Hepatocyte (in vitro differentiated cells): ENCODE results near the gene TGIF1. TPM values are rescaled to one million over a fixed set of nuclear protein-coding genes. Genes with fewer than 3 reads are reported as not detected.

Experiments
- DNase-seq: peaks from one replicate; pipeline ENCODE4 v3.0.0-alpha.2; 2016; ENCODE audit warnings: low spot score
- H2AFZ ChIP-seq: fragments of 200-600 bp; sonication (generic); 2 replicates; pipeline ENCODE4 v1.6.0; 2016; ENCODE audit warnings: antibody characterized with exemption, mild to moderate bottlenecking
- H3K27ac ChIP-seq: fragments of 200-600 bp; sonication (generic); 2 replicates; pipeline ENCODE4 v1.5.1; 2016; ENCODE audit warnings: mild to moderate bottlenecking
- H3K27me3 ChIP-seq: fragments of 200-600 bp; sonication (generic); 2 replicates; pipeline ENCODE4 v1.6.1; 2016
- H3K36me3 ChIP-seq: fragments of 200-600 bp; sonication (generic); replicated peaks from 2 replicates; pipeline ENCODE4 v1.5.1; 2016; ENCODE audit warnings: low read depth; ENCODE audit not compliant: insufficient read depth
- H3K4me1 ChIP-seq: fragments of 200-600 bp; sonication (generic); 2 replicates; pipeline ENCODE4 v1.5.1; 2016; ENCODE audit warnings: mild to moderate bottlenecking, moderate library complexity; ENCODE audit not compliant: insufficient read depth
- H3K4me2 ChIP-seq: fragments of 200-600 bp; sonication (generic); 2 replicates; pipeline ENCODE4 v1.6.0; 2016
- H3K4me3 ChIP-seq: fragments of 200-600 bp; sonication (generic); 2 replicates; pipeline ENCODE4 v1.5.1; 2016; ENCODE audit warnings: mild to moderate bottlenecking
- H3K79me2 ChIP-seq: fragments of 200-600 bp; sonication (generic); 2 replicates; pipeline ENCODE4 v1.6.0; 2017; ENCODE audit warnings: mild to moderate bottlenecking
- H3K9me2 ChIP-seq: fragments of 200-600 bp; sonication (generic); replicated peaks from 2 replicates; pipeline ENCODE4 v1.6.0; 2017; ENCODE audit warnings: mild to moderate bottlenecking; ENCODE audit not compliant: insufficient read depth
- H3K9me3 ChIP-seq: fragments of 200-600 bp; sonication (generic); 2 replicates; pipeline ENCODE4 v1.5.1; 2016; ENCODE audit warnings: low read depth, mild to moderate bottlenecking
- H4K20me1 ChIP-seq: fragments of 200-600 bp; sonication (generic); 2 replicates; pipeline ENCODE4 v1.6.0; 2016; ENCODE audit warnings: mild to moderate bottlenecking; ENCODE audit not compliant: insufficient read depth, poor library complexity, severe bottlenecking
- CTCF ChIP-seq: fragments of 200-600 bp; sonication (generic); IDR thresholded peaks from 2 replicates; pipeline ENCODE4 v1.5.1; 2016; ENCODE audit warnings: antibody characterized with exemption, mild to moderate bottlenecking; ENCODE audit not compliant: poor library complexity
- EZH2 ChIP-seq: fragments of 200-600 bp; sonication (generic); IDR thresholded peaks from 2 replicates; pipeline ENCODE4 v1.6.1; 2016; ENCODE audit warnings: antibody characterized with exemption, mild to moderate bottlenecking, borderline replicate concordance
- EZH2phosphoT487 ChIP-seq: fragments of 200-600 bp; sonication (generic); IDR thresholded peaks from one replicate; pipeline ENCODE4 v1.6.1; 2018; ENCODE audit warnings: antibody characterized with exemption, mild to moderate bottlenecking, low read depth, moderate library complexity; ENCODE audit not compliant: unreplicated experiment, severe bottlenecking
- WGBS: methylation state at CpG from one replicate; pipeline ENCODE4 v1.1.6; 2016; ENCODE audit warnings: low lambda C conversion rate; ENCODE audit errors: missing lambda C conversion rate; 5-methylcytosine and 5-hydroxymethylcytosine counted together
- polyA plus RNA-seq: library from polyadenylated mRNA; unstranded; fragments of >200 nt; fragmentation: Nextera tagmentation; extraction: Ambion mirVana; gene quantifications from 2 replicates; pipeline ENCODE4 v1.2.1, GENCODE V29; 2016
- total RNA-seq: library from RNA; depleted of rRNA; stranded (reverse); fragments of >200 nt; gene quantifications from 2 replicates; pipeline ENCODE4 v1.2.3, GENCODE V29; 2014

The TGIF1 gene
- total and polyA plus RNA-seq, 2 experiments from 2014 or later = 129 to 193 TPM

GRCh38 chr18:3426074-3426473, 23.9 kb upstream of the TGIF1 start:
- Histone ChIP-seq H3K27ac (no peak overlapping the region), H3K9me3 (no peaks in the 10 kb centered on the region), H3K79me2 (no peaks in the 10 kb centered on the region), H4K20me1 (no peaks in the 10 kb centered on the region), H3K4me2 (no peak overlapping the region), H3K9me2 (no peaks in the 10 kb centered on the region), H2AFZ (no peak overlapping the region), H3K36me3 (no peaks in the 10 kb centered on the region), H3K27me3 (no peaks in the 10 kb centered on the region), H3K4me3 (no peak overlapping the region), H3K4me1 (no peaks in the 10 kb centered on the region)
- TF ChIP-seq EZH2phosphoT487 (no peak), EZH2 (no peak)
- no peak for DNase-seq
- 91% methylated on average over 4 of the region's 4 CpGs for WGBS

DNA sequence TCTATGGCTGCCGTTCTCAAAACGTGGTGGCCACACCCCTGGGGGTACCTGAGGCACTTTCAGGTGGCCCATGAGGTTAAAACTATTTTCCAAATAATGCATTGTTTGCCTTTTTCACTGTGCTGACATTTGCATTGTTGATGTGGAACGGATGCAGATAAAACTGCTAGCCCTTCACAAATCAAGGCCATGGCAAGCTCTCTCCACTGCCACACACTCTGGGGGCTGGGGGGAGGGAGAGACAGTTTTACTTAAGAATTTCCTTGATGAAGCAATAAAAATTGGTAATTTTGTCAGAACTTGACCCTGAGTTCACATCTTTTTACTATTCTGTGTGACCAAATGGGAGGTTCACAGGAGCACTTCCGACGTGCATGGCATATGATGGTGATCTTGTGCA, 22.0 kb upstream of the TGIF1 start:
- H3K9me2 ChIP-seq = no peaks in the 10 kb centered on the region
- no peaks in the 10 kb centered on the region for H3K36me3 ChIP-seq
- H3K27ac ChIP-seq = no peak overlapping the region
- no peaks in the 10 kb centered on the region for H3K9me3 ChIP-seq
- H2AFZ ChIP-seq = no peak overlapping the region
- WGBS = 81% methylated on average over 5 of the region's 5 CpGs
- H4K20me1 ChIP-seq = no peaks in the 10 kb centered on the region
- H3K4me3 ChIP-seq = no peak overlapping the region
- no peaks in the 10 kb centered on the region for H3K79me2 ChIP-seq
- no peaks in the 10 kb centered on the region for H3K4me1 ChIP-seq
- TF ChIP-seq CTCF (no peak), EZH2phosphoT487 (no peak), EZH2 (no peak)
- no peak for DNase-seq
- no peak overlapping the region for H3K4me2 ChIP-seq
- no peaks in the 10 kb centered on the region for H3K27me3 ChIP-seq

DNA sequence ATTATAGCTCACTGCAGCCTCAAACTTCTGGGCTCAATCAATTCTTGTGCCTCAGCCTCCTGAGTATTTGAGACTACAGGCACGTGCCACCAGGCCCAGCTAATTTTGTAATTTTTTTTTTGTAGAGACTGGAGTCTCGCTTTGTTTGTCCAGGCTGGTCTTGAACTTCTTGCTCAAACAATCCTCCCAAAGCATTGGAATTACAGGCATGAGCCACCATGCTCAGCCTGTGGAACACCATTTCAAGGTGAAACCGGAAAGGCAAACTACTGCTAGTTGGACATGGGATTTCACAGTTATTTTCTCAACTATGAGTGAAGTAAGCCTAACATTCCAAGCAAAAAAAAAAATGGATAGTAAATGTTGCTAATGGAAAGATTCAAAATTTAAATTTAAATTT, 20.9 kb upstream of the TGIF1 start:
- no peaks in the 10 kb centered on the region for H3K36me3 ChIP-seq

DNA sequence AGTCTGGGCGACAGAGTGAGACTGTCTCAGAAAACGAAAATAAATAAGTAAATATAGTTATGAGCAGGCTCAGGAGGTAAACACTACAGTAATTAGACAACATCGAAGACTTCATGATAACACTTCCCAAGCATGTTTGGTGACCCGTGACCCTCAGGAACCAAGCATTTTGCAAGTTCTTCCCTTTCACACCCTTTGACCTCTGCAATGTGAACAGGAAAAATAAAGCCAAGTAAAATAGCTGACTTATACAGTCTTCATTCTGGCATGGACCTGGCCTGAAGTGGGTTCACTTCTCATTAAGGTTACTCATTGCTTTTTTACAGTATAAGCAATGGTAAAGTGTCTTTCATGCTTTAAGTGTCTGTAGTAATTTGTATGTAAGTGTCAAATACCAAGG, 15.3 kb upstream of the TGIF1 start:
- Histone ChIP-seq H3K4me1 (no peaks in the 10 kb centered on the region), H3K9me3 (no peaks in the 10 kb centered on the region), H3K79me2 (no peaks in the 10 kb centered on the region), H3K9me2 (no peaks in the 10 kb centered on the region), H3K27ac (no peak overlapping the region), H3K4me2 (no peak overlapping the region), H3K27me3 (no peaks in the 10 kb centered on the region), H2AFZ (no peak overlapping the region), H3K36me3 (no peaks in the 10 kb centered on the region), H3K4me3 (no peak overlapping the region), H4K20me1 (no peaks in the 10 kb centered on the region)
- WGBS = 86% methylated on average over 4 of the region's 4 CpGs
- TF ChIP-seq EZH2 (no peak), EZH2phosphoT487 (no peak), CTCF (no peak)
- no peak for DNase-seq

More for the DNA sequence above, 20.9 kb upstream of the TGIF1 start:
- H3K4me2 ChIP-seq = no peak overlapping the region
- TF ChIP-seq EZH2 (no peak), EZH2phosphoT487 (no peak), CTCF (no peak)
- H3K79me2 ChIP-seq = no peaks in the 10 kb centered on the region
- no peaks in the 10 kb centered on the region for H3K9me2 ChIP-seq
- no peaks in the 10 kb centered on the region for H3K9me3 ChIP-seq
- H2AFZ ChIP-seq = no peak overlapping the region
- no peak overlapping the region for H3K4me3 ChIP-seq
- DNase-seq = no peak
- no peak overlapping the region for H3K27ac ChIP-seq
- no peaks in the 10 kb centered on the region for H3K4me1 ChIP-seq
- no peaks in the 10 kb centered on the region for H3K27me3 ChIP-seq
- WGBS = 82% methylated on average over 3 of the region's 3 CpGs
- H4K20me1 ChIP-seq = no peaks in the 10 kb centered on the region
